WTC11 (cell line): ENCODE measurements around the gene RADIL. TPM values are rescaled to one million over a fixed set of nuclear protein-coding genes. Genes with fewer than 3 reads are reported as not detected.

Experiments
- ATAC-seq: fragments of 200-7000 bp; cut with Tn5 transposase; 2 replicates; pipeline ENCODE4 v1.10.0; 2021; ENCODE audit warnings: mild to moderate bottlenecking, moderate library complexity
- CTCF ChIA-PET: fragments of 300-600 bp; sonication (Branson Sonifier 250); formaldehyde crosslinking; loops from one replicate; lab custom pipeline; 2021; ENCODE audit warnings: antibody characterized with exemption; lab: Charles Lee
- POLR2A ChIA-PET: fragments of 350-600 bp; sonication (Branson Sonifier 250); formaldehyde crosslinking; loops from one replicate; lab custom pipeline; 2021; ENCODE audit warnings: antibody characterized with exemption; lab: Charles Lee
- DNase-seq: peaks from one replicate; pipeline ENCODE4 v3.0.0; 2021; ENCODE audit warnings: low spot score
- H3K27ac Mint-ChIP-seq: 2 replicates; pipeline ENCODE4 v1.8.0; 2021; ENCODE audit warnings: mixed read lengths
- H3K27me3 Mint-ChIP-seq: 2 replicates; pipeline ENCODE4 v1.8.0; 2021; ENCODE audit warnings: low read depth, mild to moderate bottlenecking, moderate library complexity, mixed read lengths
- H3K36me3 Mint-ChIP-seq: 2 replicates; pipeline ENCODE4 v1.8.0; 2021; ENCODE audit warnings: mixed read lengths
- H3K4me1 Mint-ChIP-seq: 2 replicates; pipeline ENCODE4 v1.8.0; 2022; ENCODE audit warnings: mixed read lengths
- H3K4me3 Mint-ChIP-seq: 2 replicates; pipeline ENCODE4 v1.8.0; 2021; ENCODE audit warnings: mild to moderate bottlenecking, moderate library complexity, mixed read lengths
- H3K9me3 Mint-ChIP-seq: 2 replicates; pipeline ENCODE4 v1.8.0; 2021; ENCODE audit warnings: mixed read lengths
- ARID4B ChIP-seq: sonication (generic); formaldehyde crosslinking; IDR thresholded peaks from 2 replicates; pipeline ENCODE4 v1.8.0; 2023; ENCODE audit warnings: missing genetic modification reagents, mild to moderate bottlenecking, borderline replicate concordance
- ATF2 ChIP-seq: sonication (generic); formaldehyde crosslinking; IDR thresholded peaks from 2 replicates; pipeline ENCODE4 v1.8.1; 2022; ENCODE audit warnings: low read depth, missing genetic modification reagents, borderline replicate concordance
- E2F5 ChIP-seq: sonication (generic); formaldehyde crosslinking; IDR thresholded peaks from 2 replicates; pipeline ENCODE4 v1.8.1; 2022; ENCODE audit warnings: mild to moderate bottlenecking, moderate library complexity, missing genetic modification reagents
- FOXK1 ChIP-seq: sonication (generic); formaldehyde crosslinking; IDR thresholded peaks from 2 replicates; pipeline ENCODE4 v1.8.0; 2022; ENCODE audit warnings: mild to moderate bottlenecking, moderate library complexity, missing genetic modification reagents
- GABPB1 ChIP-seq: sonication (generic); formaldehyde crosslinking; IDR thresholded peaks from 2 replicates; pipeline ENCODE4 v1.8.1; 2023; ENCODE audit warnings: mild to moderate bottlenecking, missing genetic modification reagents
- KAT7 ChIP-seq: sonication (generic); formaldehyde crosslinking; IDR thresholded peaks from 2 replicates; pipeline ENCODE4 v1.8.1; 2023; ENCODE audit warnings: missing genetic modification reagents, mild to moderate bottlenecking, borderline replicate concordance
- OVOL2 ChIP-seq: fragments of 250-450 bp; sonication (Bioruptor Pico); IDR thresholded peaks from 2 replicates; pipeline ENCODE4 v1.9.0; 2021; ENCODE audit warnings: mild to moderate bottlenecking, borderline replicate concordance
- TEAD1 ChIP-seq: sonication (generic); formaldehyde crosslinking; IDR thresholded peaks from 2 replicates; pipeline ENCODE4 v1.8.0; 2022; ENCODE audit warnings: mild to moderate bottlenecking, missing genetic modification reagents
- ZNF121 ChIP-seq: sonication (generic); formaldehyde crosslinking; IDR thresholded peaks from 2 replicates; pipeline ENCODE4 v1.8.0; 2023; ENCODE audit warnings: missing genetic modification reagents
- ZNF138 ChIP-seq: sonication (generic); formaldehyde crosslinking; conservative IDR thresholded peaks from 2 replicates; pipeline ENCODE4 v1.8.1; 2022; ENCODE audit warnings: mild to moderate bottlenecking, moderate library complexity, missing genetic modification reagents
- ZNF263 ChIP-seq: sonication (generic); formaldehyde crosslinking; IDR thresholded peaks from 2 replicates; pipeline ENCODE4 v1.8.1; 2022; ENCODE audit warnings: low read depth, mild to moderate bottlenecking, moderate library complexity, missing genetic modification reagents
- ZNF512 ChIP-seq: sonication (generic); formaldehyde crosslinking; IDR thresholded peaks from 2 replicates; pipeline ENCODE4 v1.8.1; 2022; ENCODE audit warnings: missing genetic modification reagents, borderline replicate concordance
- total RNA-seq: library from RNA; stranded (reverse); gene quantifications from 3 replicates; pipeline ENCODE4 v1.2.3, GENCODE V29; 2021
- TF ChIP-seq, protein P1 (sequence below): fragments of 200-600 bp; IDR thresholded peaks from 2 replicates; pipeline ENCODE4 v1.8.0; 2022; ENCODE audit warnings: antibody characterized with exemption
- TF ChIP-seq, protein P2 (sequence below): sonication (generic); formaldehyde crosslinking; conservative IDR thresholded peaks from 2 replicates; pipeline ENCODE4 v1.8.1; 2023; ENCODE audit warnings: mild to moderate bottlenecking, low read depth, missing genetic modification reagents, moderate library complexity

Gene RADIL
- total RNA-seq, 1 experiment from 2014 or later = 11.1 TPM

DNA sequence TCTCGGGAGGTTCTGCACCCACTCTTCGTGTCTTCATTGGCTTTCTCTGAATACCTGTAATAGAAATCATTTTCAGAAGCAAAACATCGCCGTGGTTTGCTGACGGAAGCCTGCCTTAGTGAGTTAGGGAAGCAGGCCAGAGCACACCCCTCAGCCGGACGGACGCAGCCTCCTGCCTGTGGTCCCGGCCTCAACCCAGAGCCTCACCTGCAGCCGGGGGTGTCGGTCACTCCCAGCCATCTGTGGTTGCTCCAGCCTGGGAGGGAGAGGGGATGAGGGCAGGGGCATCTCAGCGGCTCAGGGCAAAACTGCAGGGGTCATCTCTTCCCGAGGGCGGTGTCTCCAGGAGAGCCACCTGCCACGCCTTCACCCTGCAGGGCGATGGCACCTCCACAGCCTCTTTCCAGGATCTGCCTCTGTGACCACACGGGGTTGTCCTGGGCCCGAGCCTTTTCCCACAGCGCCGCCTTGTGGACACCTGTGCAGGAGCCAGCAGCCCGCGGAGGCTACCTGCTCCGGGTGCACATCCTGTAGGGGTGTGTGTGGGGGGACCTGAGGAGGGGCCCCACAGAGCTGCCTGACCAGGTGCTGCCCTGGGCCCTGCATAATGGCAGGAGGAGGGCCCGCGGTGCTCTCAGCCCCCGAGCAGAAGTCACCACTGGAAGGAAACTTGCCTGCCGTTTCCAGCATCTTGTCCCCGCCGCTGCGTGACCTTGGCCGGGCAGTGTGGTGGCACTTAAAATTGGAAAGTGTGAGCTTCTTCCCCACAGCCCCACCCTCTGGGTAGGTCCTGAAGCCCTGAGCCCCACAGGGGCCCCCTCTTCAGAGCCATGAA is 129.7 kb downstream of the RADIL start (continued):
- TF ChIP-seq OVOL2 (CRISPR knock-in tag) = no peak
- no peak for TF ChIP-seq ZNF138
- no peak for TF ChIP-seq ATF2 (CRISPR knock-in tag)
- TF ChIP-seq KAT7 = no peak
- TF ChIP-seq ZNF121 (CRISPR knock-in tag) = no peak
- peak; percentile 11; the same call in 1 of the 2 replicates for TF ChIP-seq GABPB1 (CRISPR knock-in tag)
- TF ChIP-seq, protein P1, sequence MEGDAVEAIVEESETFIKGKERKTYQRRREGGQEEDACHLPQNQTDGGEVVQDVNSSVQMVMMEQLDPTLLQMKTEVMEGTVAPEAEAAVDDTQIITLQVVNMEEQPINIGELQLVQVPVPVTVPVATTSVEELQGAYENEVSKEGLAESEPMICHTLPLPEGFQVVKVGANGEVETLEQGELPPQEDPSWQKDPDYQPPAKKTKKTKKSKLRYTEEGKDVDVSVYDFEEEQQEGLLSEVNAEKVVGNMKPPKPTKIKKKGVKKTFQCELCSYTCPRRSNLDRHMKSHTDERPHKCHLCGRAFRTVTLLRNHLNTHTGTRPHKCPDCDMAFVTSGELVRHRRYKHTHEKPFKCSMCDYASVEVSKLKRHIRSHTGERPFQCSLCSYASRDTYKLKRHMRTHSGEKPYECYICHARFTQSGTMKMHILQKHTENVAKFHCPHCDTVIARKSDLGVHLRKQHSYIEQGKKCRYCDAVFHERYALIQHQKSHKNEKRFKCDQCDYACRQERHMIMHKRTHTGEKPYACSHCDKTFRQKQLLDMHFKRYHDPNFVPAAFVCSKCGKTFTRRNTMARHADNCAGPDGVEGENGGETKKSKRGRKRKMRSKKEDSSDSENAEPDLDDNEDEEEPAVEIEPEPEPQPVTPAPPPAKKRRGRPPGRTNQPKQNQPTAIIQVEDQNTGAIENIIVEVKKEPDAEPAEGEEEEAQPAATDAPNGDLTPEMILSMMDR = peak; percentile 85
- TF ChIP-seq ARID4B (CRISPR knock-in tag) = 0 out of 2 replicates have a peak, but pooled peaks have one; percentile 28

DNA sequence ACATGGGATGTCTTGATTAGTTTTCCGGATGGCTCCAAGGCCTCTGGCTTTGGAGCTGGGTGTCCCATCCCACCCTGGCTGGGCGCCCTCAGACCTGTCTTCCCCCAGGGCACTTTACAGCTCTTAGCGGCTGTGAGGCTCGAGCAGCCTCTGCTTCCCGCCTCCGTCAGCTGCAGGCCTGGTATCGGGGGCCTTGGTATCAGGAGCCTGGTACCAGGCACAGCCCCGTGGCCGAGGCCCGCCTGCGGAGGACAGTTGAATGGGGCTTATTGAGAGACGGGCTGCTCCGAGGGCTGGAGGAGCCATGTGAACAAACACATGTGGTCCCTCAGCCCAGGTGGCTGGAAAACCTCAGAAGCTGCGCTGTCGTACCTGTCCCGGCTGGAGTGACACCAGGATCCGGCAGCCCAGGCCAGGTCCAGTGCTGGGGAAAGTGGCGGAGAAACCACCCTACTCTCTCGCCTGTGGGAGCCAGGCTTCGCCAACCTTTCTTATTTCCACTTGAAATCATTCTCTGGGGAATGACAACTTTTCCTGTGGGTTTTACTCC is 132.0 kb downstream of the RADIL start:
- ATAC-seq (no peak), DNase-seq (no peak)
- no peak overlapping the region for H3K4me3 Mint-ChIP-seq
- no peak overlapping the region for H3K27ac Mint-ChIP-seq
- no peaks in the 10 kb centered on the region for H3K9me3 Mint-ChIP-seq
- H3K4me1 Mint-ChIP-seq = no peaks in the 10 kb centered on the region; the same call in 1 of the 2 replicates
- peaks cover 9% of the 10 kb centered on the region for H3K27me3 Mint-ChIP-seq
- ChIA-PET CTCF (interaction anchor here (2.4 kb wide), 1 partner anchor 41 kb away, joined by 8 read pairs; no protein-coding TSS in a partner anchor), POLR2A (no interaction called here)
- peaks cover 12% of the 10 kb centered on the region for H3K36me3 Mint-ChIP-seq
- TF ChIP-seq TEAD1 (CRISPR knock-in tag) = no peak

GRCh38 chr7:4749798-4750197 is 133.7 kb downstream of the RADIL start:
- Mint-ChIP-seq H3K4me1 (peaks cover 9% of the 10 kb centered on the region), H3K4me3 (no peak overlapping the region), H3K27ac (no peak overlapping the region), H3K36me3 (peaks cover 14% of the 10 kb centered on the region), H3K9me3 (no peaks in the 10 kb centered on the region), H3K27me3 (peaks cover 21% of the 10 kb centered on the region)
- DNase-seq = no peak
- TF ChIP-seq E2F5 (CRISPR knock-in tag) (no peak), ZNF512 (CRISPR knock-in tag) (no peak), FOXK1 (CRISPR knock-in tag) (no peak), ZNF263 (CRISPR knock-in tag) (no peak)
- TF ChIP-seq, protein P2, sequence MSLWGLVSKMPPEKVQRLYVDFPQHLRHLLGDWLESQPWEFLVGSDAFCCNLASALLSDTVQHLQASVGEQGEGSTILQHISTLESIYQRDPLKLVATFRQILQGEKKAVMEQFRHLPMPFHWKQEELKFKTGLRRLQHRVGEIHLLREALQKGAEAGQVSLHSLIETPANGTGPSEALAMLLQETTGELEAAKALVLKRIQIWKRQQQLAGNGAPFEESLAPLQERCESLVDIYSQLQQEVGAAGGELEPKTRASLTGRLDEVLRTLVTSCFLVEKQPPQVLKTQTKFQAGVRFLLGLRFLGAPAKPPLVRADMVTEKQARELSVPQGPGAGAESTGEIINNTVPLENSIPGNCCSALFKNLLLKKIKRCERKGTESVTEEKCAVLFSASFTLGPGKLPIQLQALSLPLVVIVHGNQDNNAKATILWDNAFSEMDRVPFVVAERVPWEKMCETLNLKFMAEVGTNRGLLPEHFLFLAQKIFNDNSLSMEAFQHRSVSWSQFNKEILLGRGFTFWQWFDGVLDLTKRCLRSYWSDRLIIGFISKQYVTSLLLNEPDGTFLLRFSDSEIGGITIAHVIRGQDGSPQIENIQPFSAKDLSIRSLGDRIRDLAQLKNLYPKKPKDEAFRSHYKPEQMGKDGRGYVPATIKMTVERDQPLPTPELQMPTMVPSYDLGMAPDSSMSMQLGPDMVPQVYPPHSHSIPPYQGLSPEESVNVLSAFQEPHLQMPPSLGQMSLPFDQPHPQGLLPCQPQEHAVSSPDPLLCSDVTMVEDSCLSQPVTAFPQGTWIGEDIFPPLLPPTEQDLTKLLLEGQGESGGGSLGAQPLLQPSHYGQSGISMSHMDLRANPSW (CRISPR knock-in tag) = no peak
- ChIA-PET POLR2A (no interaction called here), CTCF (interaction anchor here (2.4 kb wide), 1 partner anchor 43 kb away, joined by 8 read pairs; no protein-coding TSS in a partner anchor)
- no peak for ATAC-seq
